ENCODE measurements around the gene DBP.
A peak's percentile ranks its signal among the peaks of the same experiment; 100 is the strongest.

Gene DBP

DNA sequence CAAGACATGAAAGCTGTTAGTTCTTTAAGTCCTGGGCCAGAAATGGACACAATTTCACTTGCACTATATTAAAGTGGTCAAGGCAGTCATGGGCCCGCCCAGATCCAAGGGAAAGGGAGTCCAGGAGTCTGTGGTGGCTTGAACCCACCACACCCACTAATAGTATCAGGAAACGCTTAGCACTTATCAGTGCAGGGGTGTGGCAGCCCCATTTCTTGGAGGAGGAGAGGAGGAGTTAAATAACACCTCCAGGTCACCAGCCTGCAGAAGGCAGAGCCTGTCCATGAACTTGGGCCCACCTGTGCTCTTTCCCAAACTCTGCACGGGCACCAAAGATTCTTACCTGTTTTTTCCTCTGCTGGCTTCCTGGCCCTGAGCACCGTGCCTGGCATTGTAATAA, 41.0 kb upstream of the DBP start:
- in situ Hi-C loops (cut with HindIII; ENCODE audit: low sequenced_read_pairs): loop anchor here (10.0 kb wide), 1 partner anchor 117 kb away; no protein-coding TSS in a partner anchor
- DNase-seq (ENCODE audit: low read depth): no peak
- TF ChIP-seq, protein P1, sequence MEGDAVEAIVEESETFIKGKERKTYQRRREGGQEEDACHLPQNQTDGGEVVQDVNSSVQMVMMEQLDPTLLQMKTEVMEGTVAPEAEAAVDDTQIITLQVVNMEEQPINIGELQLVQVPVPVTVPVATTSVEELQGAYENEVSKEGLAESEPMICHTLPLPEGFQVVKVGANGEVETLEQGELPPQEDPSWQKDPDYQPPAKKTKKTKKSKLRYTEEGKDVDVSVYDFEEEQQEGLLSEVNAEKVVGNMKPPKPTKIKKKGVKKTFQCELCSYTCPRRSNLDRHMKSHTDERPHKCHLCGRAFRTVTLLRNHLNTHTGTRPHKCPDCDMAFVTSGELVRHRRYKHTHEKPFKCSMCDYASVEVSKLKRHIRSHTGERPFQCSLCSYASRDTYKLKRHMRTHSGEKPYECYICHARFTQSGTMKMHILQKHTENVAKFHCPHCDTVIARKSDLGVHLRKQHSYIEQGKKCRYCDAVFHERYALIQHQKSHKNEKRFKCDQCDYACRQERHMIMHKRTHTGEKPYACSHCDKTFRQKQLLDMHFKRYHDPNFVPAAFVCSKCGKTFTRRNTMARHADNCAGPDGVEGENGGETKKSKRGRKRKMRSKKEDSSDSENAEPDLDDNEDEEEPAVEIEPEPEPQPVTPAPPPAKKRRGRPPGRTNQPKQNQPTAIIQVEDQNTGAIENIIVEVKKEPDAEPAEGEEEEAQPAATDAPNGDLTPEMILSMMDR (IDR thresholded peaks at IDR 0.05; ENCODE audit: low read depth, low read length, missing control alignments): no peak
- H3K4me3 ChIP-seq (ENCODE audit: low read depth, low read length): no peak overlapping the region

DNA sequence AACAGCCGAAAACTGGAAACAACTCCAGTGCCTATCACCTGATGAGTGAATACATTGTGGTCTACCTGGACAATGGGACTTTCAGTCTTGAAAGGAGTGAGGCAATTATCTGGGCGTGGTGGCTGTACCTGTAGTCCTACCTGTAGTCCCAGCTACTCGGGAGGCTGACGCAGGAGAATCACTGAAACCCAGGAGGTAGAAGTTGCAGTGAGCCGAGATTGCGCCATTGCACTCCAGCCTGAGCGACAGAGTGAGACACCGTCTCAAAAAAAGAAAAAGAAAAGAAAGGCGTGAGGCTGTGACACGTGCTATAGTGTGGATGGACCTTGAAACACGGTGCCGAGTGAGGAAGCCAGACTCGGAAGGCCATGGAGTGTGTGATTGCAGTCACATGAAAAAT, 39.7 kb upstream of the DBP start:
- no peak overlapping the region for H3K4me3 ChIP-seq (ENCODE audit: low read depth, low read length)
- no peak for DNase-seq (ENCODE audit: low read depth)
- TF ChIP-seq, protein P1 (IDR thresholded peaks at IDR 0.05; ENCODE audit: low read depth, low read length, missing control alignments): no peak
- in situ Hi-C loops (cut with HindIII; ENCODE audit: low sequenced_read_pairs): loop anchor here (10.0 kb wide), 1 partner anchor 118 kb away; no protein-coding TSS in a partner anchor

DNA sequence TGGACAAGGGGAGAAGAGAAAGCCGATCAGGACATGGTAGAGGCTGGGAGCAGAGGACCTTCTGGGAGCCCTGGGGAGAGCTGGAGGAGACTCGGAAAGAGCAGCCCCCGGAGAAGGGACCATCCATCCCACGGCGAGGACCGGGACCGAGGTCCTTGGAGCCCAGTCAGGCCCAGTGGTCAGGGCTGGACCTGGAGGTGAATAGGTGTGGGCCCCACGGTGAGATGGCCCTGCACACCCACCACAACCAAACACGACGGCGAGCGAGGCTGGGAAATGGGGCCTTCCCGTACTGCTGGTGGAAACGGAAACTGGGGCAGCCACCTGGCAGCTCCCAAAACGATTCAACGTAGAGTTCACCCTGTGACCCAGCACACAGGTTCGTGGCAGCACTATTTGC, 39.3 kb upstream of the DBP start:
- no peak for DNase-seq (ENCODE audit: low read depth)
- in situ Hi-C loops (cut with HindIII; ENCODE audit: low sequenced_read_pairs): loop anchor here (10.0 kb wide), 1 partner anchor 118 kb away; no protein-coding TSS in a partner anchor
- no peak overlapping the region for H3K4me3 ChIP-seq (ENCODE audit: low read depth, low read length)
- TF ChIP-seq, protein P1 (IDR thresholded peaks at IDR 0.05; ENCODE audit: low read depth, low read length, missing control alignments): no peak

DNA sequence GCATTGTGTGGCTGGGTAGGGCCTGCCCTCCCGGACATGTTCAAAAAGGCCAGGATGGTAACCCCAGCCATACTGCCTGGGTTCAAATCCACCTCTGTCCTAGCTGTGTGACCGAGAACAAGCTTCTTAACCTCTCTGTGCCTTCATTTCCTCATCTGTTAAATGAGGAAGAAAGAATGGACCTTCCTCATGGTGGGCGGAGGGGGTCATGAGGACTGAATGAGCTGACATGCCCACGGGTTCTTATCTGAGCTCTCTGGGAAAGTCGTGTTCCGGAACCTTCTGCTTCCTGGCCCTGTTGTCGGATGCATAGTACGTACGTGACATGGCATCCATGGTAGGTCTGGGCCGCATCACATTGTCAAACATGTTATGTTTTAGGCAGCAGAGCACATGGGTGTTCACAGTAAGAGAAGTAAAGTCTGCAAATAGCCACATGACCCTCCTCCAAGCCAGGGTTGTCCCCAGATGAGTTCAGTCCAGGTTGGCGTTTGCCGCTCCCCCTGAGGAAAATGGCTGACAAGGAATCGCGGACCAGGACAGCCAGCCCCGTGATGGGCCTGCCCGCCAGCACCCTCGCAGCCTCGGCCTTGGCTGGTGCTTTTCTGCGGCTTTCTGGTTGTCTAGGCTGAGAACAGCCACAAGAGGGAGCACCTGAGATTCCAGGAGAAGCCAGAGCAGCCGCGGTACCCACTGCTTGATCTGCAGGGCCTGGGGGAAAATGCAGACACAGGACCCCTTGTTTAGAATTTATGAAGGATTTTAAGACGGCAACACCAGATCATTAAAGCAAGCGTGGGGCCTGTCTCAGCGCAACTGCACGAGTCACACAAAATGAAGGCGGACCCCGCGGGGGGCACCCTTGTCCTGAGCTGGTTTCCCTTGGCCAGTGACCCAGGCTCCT, 38.0 kb upstream of the DBP start:
- H3K4me3 ChIP-seq (ENCODE audit: low read depth, low read length): no peak overlapping the region
- peak; percentile 65 for DNase-seq (ENCODE audit: low read depth)
- TF ChIP-seq, protein P1 (IDR thresholded peaks at IDR 0.05; ENCODE audit: low read depth, low read length, missing control alignments): peak; percentile 88
- in situ Hi-C loops (cut with HindIII; ENCODE audit: low sequenced_read_pairs): loop anchor here (10.0 kb wide), 1 partner anchor 120 kb away; no protein-coding TSS in a partner anchor

DNA sequence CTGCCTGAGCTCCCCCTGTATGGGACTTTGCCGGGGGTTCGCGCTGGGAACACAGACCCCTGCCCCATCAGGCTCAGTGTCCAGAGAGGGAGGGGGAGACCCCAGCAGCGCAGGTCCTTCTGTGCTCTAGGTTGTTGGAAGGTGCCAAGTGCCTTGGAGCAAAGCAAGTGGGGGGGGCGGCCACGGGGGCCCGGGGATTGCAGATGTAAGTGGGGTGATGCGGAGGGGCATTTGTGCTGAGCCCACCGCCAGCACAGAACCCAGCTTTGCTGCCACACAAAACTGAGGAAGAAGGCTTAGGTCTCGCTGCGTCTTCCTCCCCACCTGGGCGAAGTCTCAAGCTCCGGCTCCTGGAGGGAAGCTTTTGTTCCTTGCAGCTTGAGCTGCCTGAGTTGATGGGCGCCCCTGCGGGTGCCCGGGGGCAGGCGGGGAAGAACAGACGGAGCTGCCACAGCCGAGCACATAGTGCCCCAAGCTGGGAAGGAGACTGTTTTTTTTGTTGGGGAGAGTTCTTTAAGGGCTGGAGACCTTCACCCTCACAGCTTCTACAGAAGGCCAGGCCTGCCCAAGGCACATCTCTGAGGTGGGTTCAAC, 37.1 kb upstream of the DBP start:
- in situ Hi-C loops (cut with HindIII; ENCODE audit: low sequenced_read_pairs): loop anchor here (10.0 kb wide), 1 partner anchor 120 kb away; no protein-coding TSS in a partner anchor
- TF ChIP-seq, protein P1 (IDR thresholded peaks at IDR 0.05; ENCODE audit: low read depth, low read length, missing control alignments): no peak
- no peak for DNase-seq (ENCODE audit: low read depth)
- H3K4me3 ChIP-seq (ENCODE audit: low read depth, low read length): no peak overlapping the region

DNA sequence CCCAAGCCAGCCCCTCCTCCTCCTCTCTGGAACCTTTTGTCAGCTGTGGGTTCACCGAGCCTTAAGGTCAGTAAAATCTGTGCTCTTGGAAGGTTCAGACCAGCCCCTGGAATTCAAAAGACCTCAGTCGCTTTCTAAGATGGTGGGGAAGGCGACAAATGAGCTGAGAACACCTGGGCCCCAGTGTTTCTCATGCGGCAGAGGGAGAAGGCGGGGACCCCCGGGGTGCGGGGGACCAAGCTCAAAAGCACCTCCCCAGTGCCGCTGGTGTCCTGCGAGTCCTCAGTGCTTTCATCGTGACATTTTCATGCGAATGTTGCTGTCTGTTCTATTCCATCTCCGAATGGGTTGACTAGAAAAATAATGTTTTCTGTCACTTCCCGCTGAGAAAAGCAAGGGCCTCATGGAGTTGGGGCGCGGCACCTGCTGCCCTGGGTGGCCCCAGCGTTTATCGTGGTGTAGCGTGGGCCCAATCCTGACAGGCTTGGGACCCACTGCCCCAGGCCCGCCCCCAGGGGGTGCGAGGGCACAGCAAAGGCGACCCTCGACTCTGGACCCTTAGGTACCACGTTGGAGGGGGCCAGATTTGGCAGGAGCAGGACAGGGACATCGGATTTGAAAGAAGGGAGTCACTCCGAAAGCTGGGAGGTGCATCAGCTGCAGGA, 36.4 kb upstream of the DBP start:
- no peak for DNase-seq (ENCODE audit: low read depth)
- H3K4me3 ChIP-seq (ENCODE audit: low read depth, low read length): no peak overlapping the region
- TF ChIP-seq, protein P1 (IDR thresholded peaks at IDR 0.05; ENCODE audit: low read depth, low read length, missing control alignments): no peak
- in situ Hi-C loops (cut with HindIII; ENCODE audit: low sequenced_read_pairs): loop anchor here (10.0 kb wide), 1 partner anchor 121 kb away; no protein-coding TSS in a partner anchor

All from astrocyte of the cerebellum (primary cell).